HG03558 (cell line): ENCODE results near the gene CCDC187.

Experiments used
- ATAC-seq: cut with Tn5 transposase; IDR thresholded peaks from one replicate; pipeline ENCODE4 v1.9.1; 2021; ENCODE audit warnings: moderate number of reproducible peaks; ENCODE audit not compliant: unreplicated experiment; ENCODE audit errors: extremely low read depth

CCDC187 gene

GRCh38 chr9:136201609-136202453 is 102.1 kb downstream of the CCDC187 start:
- ATAC-seq: no peak

GRCh38 chr9:136201174-136201573 is 102.7 kb downstream of the CCDC187 start:
- no peak for ATAC-seq

- ATAC-seq: no peak
These were observed 103.5 kb downstream of the CCDC187 start for GRCh38 chr9:136200424-136200823.
